ENCODE results near the gene AIG1.
"Not testable (repeated sequence)": the region's sequence is repeated elsewhere in the genome, so short reads cannot be mapped to it uniquely, and the experiment has no call there.

AIG1 gene

GRCh38 chr6:143293523-143293922, 232.8 kb downstream of the AIG1 start:
- DNase-seq, result no peak

GRCh38 chr6:143294265-143294860, 233.7 kb downstream of the AIG1 start:
- DNase-seq, result no peak

- DNase-seq, result no peak
Measured at GRCh38 chr6:143295932-143296331, 235.2 kb downstream of the AIG1 start.

- no peak for DNase-seq
Measured at GRCh38 chr6:143298071-143298470, 237.4 kb downstream of the AIG1 start.

- DNase-seq, result no peak
Measured at GRCh38 chr6:143299253-143300166, 238.8 kb downstream of the AIG1 start.

GRCh38 chr6:143301188-143301587, 240.5 kb downstream of the AIG1 start:
- no peak for DNase-seq

- DNase-seq, result not testable (repeated sequence)
Measured at GRCh38 chr6:143307760-143308159, 247.1 kb downstream of the AIG1 start.

- no peak for DNase-seq
Measured at GRCh38 chr6:143313163-143313562, 252.5 kb downstream of the AIG1 start.

- no peak for DNase-seq
Measured at GRCh38 chr6:143321491-143322086, 260.9 kb downstream of the AIG1 start.

- DNase-seq, result no peak
Measured at GRCh38 chr6:143322386-143322785, 261.7 kb downstream of the AIG1 start.

GRCh38 chr6:143323729-143324470, 263.2 kb downstream of the AIG1 start:
- DNase-seq, result no peak

GRCh38 chr6:143325379-143326140, 264.9 kb downstream of the AIG1 start:
- DNase-seq, result no peak

GRCh38 chr6:143328876-143329275, 268.2 kb downstream of the AIG1 start:
- no peak for DNase-seq

- no peak for DNase-seq
Measured at GRCh38 chr6:143329323-143329722, 268.6 kb downstream of the AIG1 start.

GRCh38 chr6:143331362-143331761, 270.7 kb downstream of the AIG1 start:
- no peak for DNase-seq

GRCh38 chr6:143332153-143332845, 271.6 kb downstream of the AIG1 start:
- DNase-seq, result no peak

GRCh38 chr6:143333081-143333480, 272.4 kb downstream of the AIG1 start:
- DNase-seq, result no peak

GRCh38 chr6:143333749-143334520, 273.2 kb downstream of the AIG1 start:
- no peak for DNase-seq

GRCh38 chr6:143335865-143336264, 275.2 kb downstream of the AIG1 start:
- DNase-seq, result no peak

GRCh38 chr6:143336446-143337152, 275.9 kb downstream of the AIG1 start:
- no peak for DNase-seq
